CD4-positive, alpha-beta memory T cell (primary cell): Measurements from ENCODE around the gene ETV4. TPM values are rescaled to one million over a fixed set of nuclear protein-coding genes. Genes with fewer than 3 reads are reported as not detected.

Experiments used
- CTCF ChIA-PET: fragments of 350-600 bp; sonication (Branson Sonifier 250); formaldehyde crosslinking; loops from one replicate; lab custom pipeline; 2021; ENCODE audit warnings: inconsistent platforms; ENCODE audit not compliant: partially characterized antibody; lab: Charles Lee
- POLR2A ChIA-PET: fragments of 350-600 bp; sonication (Branson Sonifier 250); formaldehyde crosslinking; loops from one replicate; lab custom pipeline; 2021; ENCODE audit not compliant: partially characterized antibody; lab: Charles Lee
- DNase-seq, 5 donors: peaks; one replicate each; pipeline versions ENCODE4 v3.0.0 to v3.0.0-alpha.2; 2020 to 2022; ENCODE audit warnings: mixed read lengths in 1 of 5
- H3K27ac ChIP-seq: one replicate; pipeline ENCODE4 v1.7.0; 2013; ENCODE audit warnings: low read depth, low read length
- H3K27me3 ChIP-seq: 2 replicates; pipeline ENCODE4 v1.7.0; 2013; ENCODE audit warnings: mild to moderate bottlenecking, low read length, moderate library complexity; ENCODE audit not compliant: insufficient read depth
- H3K36me3 ChIP-seq: 2 replicates; pipeline ENCODE4 v1.7.0; 2013; ENCODE audit warnings: mild to moderate bottlenecking, low read length, moderate library complexity; ENCODE audit not compliant: insufficient read depth
- H3K4me1 ChIP-seq: 2 replicates; pipeline ENCODE4 v1.7.0; 2013; ENCODE audit warnings: mild to moderate bottlenecking, low read length, moderate library complexity; ENCODE audit not compliant: insufficient read depth
- H3K4me3 ChIP-seq, 2 donors: one replicate each; pipeline ENCODE4 v1.7.0; 2013; ENCODE audit warnings: low read length in 2 of 2, mild to moderate bottlenecking in 1 of 2
- H3K9me3 ChIP-seq, 2 donors: one replicate each; pipeline ENCODE4 v1.7.0; 2013; ENCODE audit warnings: low read length in 2 of 2, control low read depth in 1 of 2; ENCODE audit not compliant: control insufficient read depth in 1 of 2
- H3K27ac Mint-ChIP-seq, 7 donors: one replicate each; pipeline ENCODE4 v1.8.0; 2020 to 2021; ENCODE audit warnings: mixed read lengths in 7 of 7, mild to moderate bottlenecking in 6 of 7, inconsistent platforms in 3 of 7, moderate library complexity in 3 of 7
- H3K27me3 Mint-ChIP-seq, 2 donors: one replicate each; pipeline ENCODE4 v1.8.0; 2020 to 2021; ENCODE audit warnings: mixed read lengths in 2 of 2
- H3K36me3 Mint-ChIP-seq, 2 donors: one replicate each; pipeline ENCODE4 v1.8.0; 2020 to 2021; ENCODE audit warnings: mixed read lengths in 2 of 2, inconsistent platforms in 1 of 2, mild to moderate bottlenecking in 1 of 2
- H3K4me1 Mint-ChIP-seq, 4 donors: one replicate each; pipeline ENCODE4 v1.8.0; 2020 to 2021; ENCODE audit warnings: mixed read lengths in 4 of 4, mild to moderate bottlenecking in 1 of 4
- H3K4me3 Mint-ChIP-seq, 8 donors: one replicate each; pipeline ENCODE4 v1.8.0; 2020 to 2021; ENCODE audit warnings: mixed read lengths in 8 of 8, mild to moderate bottlenecking in 7 of 8, moderate library complexity in 6 of 8, inconsistent platforms in 3 of 8
- H3K9me3 Mint-ChIP-seq, 8 donors: one replicate each; pipeline ENCODE4 v1.8.0; 2020 to 2021; ENCODE audit warnings: mixed read lengths in 8 of 8, mild to moderate bottlenecking in 5 of 8, inconsistent platforms in 3 of 8, moderate library complexity in 1 of 8
- intact Hi-C: fragments of 100-400 bp; cut with micrococcal nuclease; formaldehyde crosslinking; loops from one replicate; pipeline ENCODE4 v1.15.1; 2023
- polyA plus RNA-seq, 2 donors: library from polyadenylated mRNA; unstranded; fragments of 300-500 nt; fragmentation: Illumina TruSeq; gene quantifications; one replicate each; pipeline ENCODE4 v1.2.3, GENCODE V29; 2021
- total RNA-seq, 2 experiments: library from RNA; stranded (reverse); gene quantifications; one replicate each; pipeline ENCODE4 v1.2.3, GENCODE V29; 2021

The ETV4 gene
- total and polyA plus RNA-seq, 4 experiments from 2014 or later, result not detected

DNA sequence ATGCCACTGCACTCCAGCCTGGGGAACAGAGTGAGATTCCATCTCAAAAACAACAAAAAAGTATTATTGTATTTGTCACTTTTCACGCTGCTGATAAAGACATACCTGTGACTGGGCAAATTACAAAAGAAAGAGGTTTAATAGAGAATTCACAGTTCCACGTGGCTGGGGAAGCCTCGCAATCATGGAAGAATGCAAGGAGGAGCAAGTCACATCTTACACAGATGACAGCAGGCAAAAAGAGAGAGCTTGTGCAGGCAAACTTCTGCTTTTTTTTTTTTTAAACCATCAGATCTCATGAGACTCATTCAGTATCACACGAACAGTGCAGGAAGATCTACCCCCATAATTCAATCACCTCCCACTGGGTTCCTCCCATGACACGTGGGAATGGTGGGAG, 41.5 kb upstream of the ETV4 start:
- ChIA-PET POLR2A (no interaction called here), CTCF (no interaction called here)
- Histone ChIP-seq H3K4me1 (no peaks in the 10 kb centered on the region), H3K9me3 (no peaks in the 10 kb centered on the region), H3K27ac (no peak overlapping the region), H3K4me3 (no peak overlapping the region), H3K36me3 (no peaks in the 10 kb centered on the region), H3K27me3 (no peaks in the 10 kb centered on the region)
- no peaks in the 10 kb centered on the region for H3K27me3 Mint-ChIP-seq
- H3K9me3 Mint-ChIP-seq, result no peaks in the 10 kb centered on the region
- intact Hi-C loops, result no loop called here
- H3K4me1 Mint-ChIP-seq, result no peaks in the 10 kb centered on the region
- DNase-seq, result no peak
- H3K4me3 Mint-ChIP-seq, result no peak overlapping the region
- no peaks in the 10 kb centered on the region for H3K36me3 Mint-ChIP-seq
- no peak overlapping the region for H3K27ac Mint-ChIP-seq

- H3K27ac ChIP-seq, result no peak overlapping the region
- no peak overlapping the region for H3K27ac Mint-ChIP-seq
- no peaks in the 10 kb centered on the region for H3K4me1 ChIP-seq
- no peaks in the 10 kb centered on the region for H3K9me3 Mint-ChIP-seq
- H3K4me3 Mint-ChIP-seq, result no peak overlapping the region
- ChIA-PET CTCF (no interaction called here), POLR2A (interaction anchor here (0.6 kb wide), 1 partner anchor 69 kb away, joined by 3 read pairs; no protein-coding TSS in a partner anchor)
- no peaks in the 10 kb centered on the region for H3K27me3 Mint-ChIP-seq
- DNase-seq, result no peak
- no peak overlapping the region for H3K4me3 ChIP-seq
- no peaks in the 10 kb centered on the region for H3K27me3 ChIP-seq
- H3K36me3 Mint-ChIP-seq, result no peaks in the 10 kb centered on the region
- H3K9me3 ChIP-seq, result no peaks in the 10 kb centered on the region
- no peaks in the 10 kb centered on the region for H3K36me3 ChIP-seq
- intact Hi-C loops, result no loop called here
- H3K4me1 Mint-ChIP-seq, result peaks cover under 1 to 6% (median under 1%) of the 10 kb centered on the region in 4 donors
These were observed 38.5 kb upstream of the ETV4 start for GRCh38 chr17:43584666-43585102.

DNA sequence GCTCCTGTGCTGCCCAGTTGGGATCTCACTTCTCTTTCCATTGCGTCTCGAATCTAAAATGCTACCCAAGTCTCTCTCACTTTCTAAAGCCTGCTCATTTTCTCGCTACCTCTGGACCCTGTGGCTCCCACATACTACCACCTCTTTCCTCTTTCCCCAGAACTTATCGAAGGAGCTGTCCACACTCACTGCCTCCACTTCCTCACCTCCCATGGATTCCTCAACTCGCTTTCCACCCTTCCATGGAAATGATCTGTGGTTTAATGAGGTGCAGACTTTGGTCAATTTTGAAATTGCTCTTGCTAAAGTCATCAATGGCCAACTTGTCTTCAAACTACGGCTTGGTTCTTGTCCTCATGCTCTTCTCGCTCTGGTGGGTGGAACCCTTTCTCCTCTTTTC, 37.2 kb upstream of the ETV4 start:
- no peaks in the 10 kb centered on the region for H3K36me3 ChIP-seq
- Mint-ChIP-seq H3K4me1 (peaks cover 11 to 20% (median 14%) of the 10 kb centered on the region in 4 donors), H3K9me3 (no peaks in the 10 kb centered on the region), H3K27me3 (no peaks in the 10 kb centered on the region), H3K36me3 (no peaks in the 10 kb centered on the region), H3K27ac (no peak overlapping the region), H3K4me3 (no peak overlapping the region)
- no peaks in the 10 kb centered on the region for H3K9me3 ChIP-seq
- CTCF ChIA-PET, result interaction anchor here (0.7 to 2.0 kb wide), 2 partner anchors 90 to 183 kb away, joined by 4 to 8 read pairs; no protein-coding TSS in a partner anchor
- no peak for DNase-seq
- intact Hi-C loops, result no loop called here
- H3K27me3 ChIP-seq, result no peaks in the 10 kb centered on the region
- POLR2A ChIA-PET, result no interaction called here
- no peak overlapping the region for H3K27ac ChIP-seq
- no peak overlapping the region for H3K4me3 ChIP-seq
- peaks cover 11% of the 10 kb centered on the region for H3K4me1 ChIP-seq

GRCh38 chr17:43581613-43582012, 35.5 kb upstream of the ETV4 start:
- Mint-ChIP-seq H3K27me3 (peaks cover 0 to under 1% of the 10 kb centered on the region in 2 donors), H3K27ac (no peak overlapping the region), H3K36me3 (no peaks in the 10 kb centered on the region), H3K4me1 (peaks cover 11 to 26% (median 15%) of the 10 kb centered on the region in 4 donors), H3K9me3 (no peaks in the 10 kb centered on the region), H3K4me3 (no peak overlapping the region)
- intact Hi-C loops, result no loop called here
- no peak overlapping the region for H3K27ac ChIP-seq
- CTCF ChIA-PET, result no interaction called here
- no peaks in the 10 kb centered on the region for H3K36me3 ChIP-seq
- H3K9me3 ChIP-seq, result no peaks in the 10 kb centered on the region
- peaks cover 17% of the 10 kb centered on the region for H3K4me1 ChIP-seq
- no peak for DNase-seq
- POLR2A ChIA-PET, result no interaction called here
- no peaks in the 10 kb centered on the region for H3K27me3 ChIP-seq
- no peak overlapping the region for H3K4me3 ChIP-seq

DNA sequence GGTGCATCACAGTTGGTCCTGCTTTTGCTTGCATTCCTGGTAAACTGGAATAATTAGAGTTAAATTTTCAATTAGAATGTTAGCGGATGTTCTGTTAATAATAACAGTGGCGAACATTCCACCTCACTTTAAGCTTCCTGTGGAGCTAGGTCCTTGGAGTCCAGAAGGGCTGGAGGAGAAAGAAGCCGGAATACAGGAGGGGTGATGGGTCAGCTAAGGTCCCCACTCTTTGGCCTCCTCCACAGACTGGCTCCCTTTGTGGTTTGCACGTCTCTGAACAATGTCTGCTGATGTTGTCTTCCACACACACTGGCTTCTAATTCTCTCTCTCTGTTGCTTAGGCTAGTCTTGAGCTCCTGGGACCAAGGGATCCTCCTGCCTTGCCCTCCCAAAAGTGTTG, 35.0 kb upstream of the ETV4 start:
- H3K9me3 ChIP-seq, result no peaks in the 10 kb centered on the region
- H3K4me1 ChIP-seq, result peaks cover 17% of the 10 kb centered on the region
- intact Hi-C loops, result no loop called here
- no peaks in the 10 kb centered on the region for H3K27me3 ChIP-seq
- Mint-ChIP-seq H3K36me3 (no peaks in the 10 kb centered on the region), H3K4me3 (no peak overlapping the region), H3K27me3 (peaks cover 0 to 2% of the 10 kb centered on the region in 2 donors), H3K4me1 (peaks cover 11 to 28% (median 15%) of the 10 kb centered on the region in 4 donors), H3K9me3 (no peaks in the 10 kb centered on the region), H3K27ac (peak overlapping the region in 1 of 7 donors; percentile 9)
- ChIA-PET CTCF (no interaction called here), POLR2A (no interaction called here)
- no peak overlapping the region for H3K4me3 ChIP-seq
- DNase-seq, result no peak
- no peaks in the 10 kb centered on the region for H3K36me3 ChIP-seq
- H3K27ac ChIP-seq, result no peak overlapping the region

- H3K27ac Mint-ChIP-seq, result peak overlapping the region in 5 of 7 donors; percentile 44 to 84 (median 61)
- intact Hi-C loops, result no loop called here
- H3K4me1 Mint-ChIP-seq, result peaks cover 11 to 28% (median 15%) of the 10 kb centered on the region in 4 donors
- H3K9me3 Mint-ChIP-seq, result no peaks in the 10 kb centered on the region
- CTCF ChIA-PET, result interaction anchor here (0.6 to 7.4 kb wide), 4 partner anchors 11 to 1473 kb away, joined by 3 to 51 read pairs (median 13); no protein-coding TSS in a partner anchor
- Histone ChIP-seq H3K27me3 (no peaks in the 10 kb centered on the region), H3K27ac (no peak overlapping the region), H3K4me1 (peaks cover 17% of the 10 kb centered on the region), H3K4me3 (no peak overlapping the region), H3K36me3 (no peaks in the 10 kb centered on the region), H3K9me3 (no peaks in the 10 kb centered on the region)
- no peaks in the 10 kb centered on the region for H3K36me3 Mint-ChIP-seq
- POLR2A ChIA-PET, result interaction anchor here (1.3 kb wide), 1 partner anchor 192 kb away, joined by 3 read pairs; no protein-coding TSS in a partner anchor
- DNase-seq, result no peak
- peaks cover 0 to 2% of the 10 kb centered on the region in 2 donors for H3K27me3 Mint-ChIP-seq
- peak overlapping the region in 1 of 8 donors; percentile 60 for H3K4me3 Mint-ChIP-seq
These were observed 33.5 kb upstream of the ETV4 start for GRCh38 chr17:43579566-43580140.

- Mint-ChIP-seq H3K36me3 (no peaks in the 10 kb centered on the region), H3K4me3 (peak overlapping the region in 4 of 8 donors; percentile 19 to 60 (median 34)), H3K9me3 (no peaks in the 10 kb centered on the region), H3K27me3 (peaks cover 0 to 2% of the 10 kb centered on the region in 2 donors), H3K4me1 (peaks cover 11 to 28% (median 15%) of the 10 kb centered on the region in 4 donors), H3K27ac (peak overlapping the region in 6 of 7 donors; percentile 26 to 84 (median 60))
- ChIA-PET CTCF (interaction anchor here (0.7 to 7.4 kb wide), 6 partner anchors 12 to 186 kb away, joined by 3 to 51 read pairs (median 6); no protein-coding TSS in a partner anchor), POLR2A (interaction anchor here (0.9 to 1.3 kb wide), 2 partner anchors 95 to 191 kb away, joined by 3 read pairs; no protein-coding TSS in a partner anchor)
- H3K27ac ChIP-seq, result no peak overlapping the region
- H3K36me3 ChIP-seq, result no peaks in the 10 kb centered on the region
- intact Hi-C loops, result no loop called here
- no peaks in the 10 kb centered on the region for H3K9me3 ChIP-seq
- DNase-seq, result peak; percentile 9 to 44 (median 11)
- no peaks in the 10 kb centered on the region for H3K27me3 ChIP-seq
- H3K4me1 ChIP-seq, result peaks cover 17% of the 10 kb centered on the region
- no peak overlapping the region for H3K4me3 ChIP-seq
These were observed 32.8 kb upstream of the ETV4 start for GRCh38 chr17:43578699-43579565.
